Osteocyte (in vitro differentiated cells): Measurements from ENCODE around the gene CEACAM6. TPM values are rescaled to one million over a fixed set of nuclear protein-coding genes. Genes with fewer than 3 reads are reported as not detected.

Experiments used
- DNase-seq: peaks from one replicate; pipeline ENCODE4 v3.0.0; 2021; ENCODE audit warnings: mixed read lengths; ENCODE audit not compliant: unreplicated experiment; ENCODE audit errors: extremely low spot score
- H3K27ac Mint-ChIP-seq: one replicate; pipeline ENCODE4 v1.8.0; 2021; ENCODE audit warnings: mild to moderate bottlenecking, mixed read lengths; ENCODE audit not compliant: unreplicated experiment
- H3K27me3 Mint-ChIP-seq: one replicate; pipeline ENCODE4 v1.8.0; 2021; ENCODE audit warnings: mixed read lengths; ENCODE audit not compliant: unreplicated experiment
- H3K36me3 Mint-ChIP-seq: one replicate; pipeline ENCODE4 v1.8.0; 2021; ENCODE audit warnings: mixed read lengths; ENCODE audit not compliant: unreplicated experiment
- H3K4me1 Mint-ChIP-seq: one replicate; pipeline ENCODE4 v1.8.0; 2021; ENCODE audit warnings: mixed read lengths; ENCODE audit not compliant: unreplicated experiment
- H3K4me3 Mint-ChIP-seq: one replicate; pipeline ENCODE4 v1.8.0; 2021; ENCODE audit warnings: mild to moderate bottlenecking, moderate library complexity, mixed read lengths; ENCODE audit not compliant: unreplicated experiment
- H3K9me3 Mint-ChIP-seq: one replicate; pipeline ENCODE4 v1.8.0; 2021; ENCODE audit warnings: mixed read lengths; ENCODE audit not compliant: unreplicated experiment
- total RNA-seq: library from RNA; stranded (reverse); gene quantifications from 2 replicates; pipeline ENCODE4 v1.2.1, GENCODE V29; 2021
- TF ChIP-seq, protein P1 (sequence below): fragments of 200-600 bp; sonication (generic); IDR thresholded peaks from 2 replicates; pipeline ENCODE4 v1.5.0; 2021; ENCODE audit warnings: antibody characterized with exemption, mild to moderate bottlenecking, moderate library complexity

Gene CEACAM6
- total RNA-seq, 1 donor from 2014 or later: not detected

- no peak overlapping the region for H3K4me3 Mint-ChIP-seq
- H3K27me3 Mint-ChIP-seq: peaks cover 24% of the 10 kb centered on the region
- no peak for DNase-seq
- H3K9me3 Mint-ChIP-seq: no peaks in the 10 kb centered on the region
- TF ChIP-seq, protein P1, sequence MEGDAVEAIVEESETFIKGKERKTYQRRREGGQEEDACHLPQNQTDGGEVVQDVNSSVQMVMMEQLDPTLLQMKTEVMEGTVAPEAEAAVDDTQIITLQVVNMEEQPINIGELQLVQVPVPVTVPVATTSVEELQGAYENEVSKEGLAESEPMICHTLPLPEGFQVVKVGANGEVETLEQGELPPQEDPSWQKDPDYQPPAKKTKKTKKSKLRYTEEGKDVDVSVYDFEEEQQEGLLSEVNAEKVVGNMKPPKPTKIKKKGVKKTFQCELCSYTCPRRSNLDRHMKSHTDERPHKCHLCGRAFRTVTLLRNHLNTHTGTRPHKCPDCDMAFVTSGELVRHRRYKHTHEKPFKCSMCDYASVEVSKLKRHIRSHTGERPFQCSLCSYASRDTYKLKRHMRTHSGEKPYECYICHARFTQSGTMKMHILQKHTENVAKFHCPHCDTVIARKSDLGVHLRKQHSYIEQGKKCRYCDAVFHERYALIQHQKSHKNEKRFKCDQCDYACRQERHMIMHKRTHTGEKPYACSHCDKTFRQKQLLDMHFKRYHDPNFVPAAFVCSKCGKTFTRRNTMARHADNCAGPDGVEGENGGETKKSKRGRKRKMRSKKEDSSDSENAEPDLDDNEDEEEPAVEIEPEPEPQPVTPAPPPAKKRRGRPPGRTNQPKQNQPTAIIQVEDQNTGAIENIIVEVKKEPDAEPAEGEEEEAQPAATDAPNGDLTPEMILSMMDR: no peak
- no peak overlapping the region for H3K27ac Mint-ChIP-seq
- H3K4me1 Mint-ChIP-seq: no peaks in the 10 kb centered on the region
- no peaks in the 10 kb centered on the region for H3K36me3 Mint-ChIP-seq
These were observed 44.2 kb downstream of the CEACAM6 start for GRCh38 chr19:41799444-41800000.

DNA sequence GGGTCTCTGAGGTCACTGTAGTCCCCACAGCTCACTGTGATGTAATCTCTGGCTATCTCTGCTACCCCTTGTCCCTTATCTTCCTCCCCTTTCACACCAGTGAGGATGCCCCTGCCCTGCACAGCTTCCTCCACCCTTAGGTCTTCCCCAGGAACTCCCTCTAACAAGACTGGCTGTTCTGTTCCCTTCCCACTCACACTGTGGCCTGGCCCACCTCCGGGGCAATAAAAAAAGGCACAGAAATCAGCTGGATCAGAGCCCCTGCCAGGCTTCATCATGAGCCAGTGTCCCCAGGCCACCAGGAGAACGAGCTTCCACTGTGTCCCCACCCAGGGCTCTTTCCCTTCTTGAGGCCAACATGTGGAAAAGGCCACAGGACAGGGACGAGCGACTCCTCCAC lies 45.7 kb downstream of the CEACAM6 start:
- Mint-ChIP-seq H3K27ac (no peak overlapping the region), H3K4me1 (no peaks in the 10 kb centered on the region), H3K27me3 (peaks cover 22% of the 10 kb centered on the region), H3K36me3 (no peaks in the 10 kb centered on the region), H3K4me3 (no peak overlapping the region), H3K9me3 (no peaks in the 10 kb centered on the region)
- TF ChIP-seq, protein P1: no peak
- DNase-seq: no peak

DNA sequence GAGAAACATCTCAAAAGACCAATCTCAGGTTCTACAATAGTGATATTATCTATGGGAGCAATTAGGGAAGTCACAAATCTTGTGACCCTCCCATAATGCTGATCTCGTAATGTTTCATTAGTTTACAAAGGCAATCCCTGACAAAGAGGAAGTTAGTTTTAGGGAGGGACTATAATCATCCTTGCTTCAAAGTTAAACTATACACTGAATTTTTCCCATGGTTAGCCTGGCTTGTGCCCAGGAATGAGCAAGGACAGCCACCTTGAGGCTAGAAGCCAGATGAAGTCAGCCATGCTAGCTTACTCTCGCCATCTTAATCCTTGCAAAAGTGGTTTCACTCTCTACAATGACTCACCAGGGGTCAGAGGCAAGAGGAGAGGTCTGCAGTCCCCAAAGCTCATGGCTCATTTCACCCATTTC lies 46.5 kb downstream of the CEACAM6 start:
- Mint-ChIP-seq H3K27me3 (peaks cover 19% of the 10 kb centered on the region), H3K9me3 (no peaks in the 10 kb centered on the region), H3K4me3 (no peak overlapping the region), H3K36me3 (no peaks in the 10 kb centered on the region), H3K4me1 (no peaks in the 10 kb centered on the region), H3K27ac (no peak overlapping the region)
- DNase-seq: no peak
- TF ChIP-seq, protein P1: no peak

DNA sequence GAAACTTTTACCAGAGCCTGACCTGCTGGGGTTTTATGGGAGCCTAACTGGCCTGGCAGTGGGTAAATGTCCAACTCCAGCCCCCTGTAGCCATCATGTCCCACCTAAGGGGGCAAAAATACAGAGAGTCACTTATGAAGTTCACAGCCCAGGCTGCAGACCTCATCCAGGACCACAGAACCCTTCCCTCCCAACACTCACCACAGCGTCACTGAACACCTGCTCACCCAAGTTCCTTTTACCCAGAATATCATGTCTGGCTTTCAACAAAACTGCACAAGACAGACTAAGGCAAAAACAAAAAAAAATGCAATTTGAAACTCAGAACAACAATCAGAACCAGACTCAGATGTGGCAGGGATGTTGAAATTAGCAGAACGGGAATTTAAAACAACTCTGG lies 47.4 kb downstream of the CEACAM6 start:
- TF ChIP-seq, protein P1: no peak
- H3K9me3 Mint-ChIP-seq: no peaks in the 10 kb centered on the region
- H3K27me3 Mint-ChIP-seq: peaks cover 16% of the 10 kb centered on the region
- DNase-seq: no peak
- H3K4me1 Mint-ChIP-seq: no peaks in the 10 kb centered on the region
- H3K27ac Mint-ChIP-seq: no peak overlapping the region
- no peak overlapping the region for H3K4me3 Mint-ChIP-seq
- no peaks in the 10 kb centered on the region for H3K36me3 Mint-ChIP-seq

DNA sequence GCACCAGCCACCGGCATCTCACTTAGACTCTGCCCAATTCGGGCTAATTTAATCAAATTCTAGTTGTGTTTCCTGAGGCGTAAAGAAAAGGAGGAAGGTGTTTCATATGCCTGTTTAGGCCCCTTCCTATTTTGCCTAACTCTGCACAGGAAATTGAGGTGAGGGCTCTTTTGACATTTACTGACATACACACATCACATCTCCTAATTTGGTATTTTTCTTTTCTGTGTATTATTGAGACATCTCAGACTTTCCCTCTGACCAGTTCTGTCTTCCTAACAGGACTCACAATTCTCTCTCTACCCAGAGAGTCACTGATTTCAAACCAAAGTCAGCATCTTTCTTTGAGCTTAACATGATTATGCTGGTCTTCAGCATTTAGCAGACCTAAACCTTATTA lies 49.0 kb downstream of the CEACAM6 start:
- Mint-ChIP-seq H3K27ac (no peak overlapping the region), H3K4me1 (no peaks in the 10 kb centered on the region), H3K36me3 (no peaks in the 10 kb centered on the region), H3K27me3 (peaks cover 13% of the 10 kb centered on the region), H3K9me3 (no peaks in the 10 kb centered on the region), H3K4me3 (no peak overlapping the region)
- no peak for DNase-seq
- TF ChIP-seq, protein P1: no peak
